Common myeloid progenitor, CD34-positive (primary cell): ENCODE results near the gene TCEA3.

Source experiments
- CTCF ChIA-PET: fragments of 350-600 bp; sonication (Branson Sonifier 250); formaldehyde crosslinking; loops from one replicate; lab custom pipeline; 2021; ENCODE audit warnings: antibody characterized with exemption; lab: Charles Lee
- POLR2A ChIA-PET: fragments of 350-600 bp; sonication (Branson Sonifier 250); formaldehyde crosslinking; loops from one replicate; lab custom pipeline; 2021; ENCODE audit warnings: antibody characterized with exemption; lab: Charles Lee
- DNase-seq, 3 donors: peaks; one replicate each; pipeline versions ENCODE4 v3.0.0 to v3.0.0-alpha.2; 2013
- H3K27ac ChIP-seq, 2 experiments: 1 replicate in 1 of 2; 2 replicates in 1 of 2; pipeline ENCODE4 v1.7.0; 2013; ENCODE audit warnings: inconsistent platforms in 2 of 2, low read length in 2 of 2, mild to moderate bottlenecking in 2 of 2, low read depth in 1 of 2, moderate library complexity in 1 of 2; ENCODE audit not compliant: severe bottlenecking in 2 of 2, insufficient read depth in 1 of 2, poor library complexity in 1 of 2
- H3K27me3 ChIP-seq, 5 experiments: replicated peaks in 2 of 5; 1 replicate in 3 of 5; 2 replicates in 2 of 5; pipeline versions ENCODE4 v1.6.1 to v1.7.0; 2013; ENCODE audit warnings: low read length in 4 of 5, mild to moderate bottlenecking in 2 of 5, moderate library complexity in 2 of 5, inconsistent platforms in 1 of 5; ENCODE audit not compliant: insufficient read depth in 5 of 5, control insufficient read depth in 4 of 5
- H3K36me3 ChIP-seq, 4 experiments: 1 replicate in 2 of 4; 2 replicates in 2 of 4; pipeline versions ENCODE4 v1.6.1 to v1.7.0; 2013; ENCODE audit warnings: low read length in 3 of 4, control low read depth in 1 of 4, mild to moderate bottlenecking in 1 of 4; ENCODE audit not compliant: control insufficient read depth in 4 of 4, insufficient read depth in 4 of 4
- H3K4me1 ChIP-seq, 4 experiments: 1 replicate in 3 of 4; 2 replicates in 1 of 4; pipeline versions ENCODE4 v1.6.1 to v1.7.1; 2013; ENCODE audit warnings: low read length in 3 of 4, mild to moderate bottlenecking in 3 of 4, control low read depth in 1 of 4, inconsistent platforms in 1 of 4, moderate library complexity in 1 of 4; ENCODE audit not compliant: control insufficient read depth in 4 of 4, insufficient read depth in 4 of 4; ENCODE audit errors: control extremely low read depth in 1 of 4
- H3K4me3 ChIP-seq, 7 experiments: 1 replicate in 4 of 7; 2 replicates in 3 of 7; pipeline versions ENCODE4 v1.5.1 to v1.7.0; 2013; ENCODE audit warnings: mild to moderate bottlenecking in 7 of 7, low read length in 6 of 7, moderate library complexity in 6 of 7, inconsistent platforms in 2 of 7, low read depth in 2 of 7, control low read depth in 1 of 7; ENCODE audit not compliant: insufficient read depth in 4 of 7, control insufficient read depth in 1 of 7; ENCODE audit errors: extremely low read depth in 1 of 7
- H3K9me3 ChIP-seq, 5 experiments: 1 replicate in 4 of 5; 2 replicates in 1 of 5; pipeline versions ENCODE4 v1.6.1 to v1.7.1; 2013; ENCODE audit warnings: low read length in 4 of 5, mild to moderate bottlenecking in 2 of 5, inconsistent platforms in 1 of 5, low read depth in 1 of 5, moderate library complexity in 1 of 5; ENCODE audit not compliant: control insufficient read depth in 4 of 5, insufficient read depth in 2 of 5; ENCODE audit errors: control extremely low read depth in 1 of 5
- WGBS: methylation state at CpG from one replicate; pipeline ENCODE4 v1.1.5; 2013; ENCODE audit not compliant: insufficient coverage; 5-methylcytosine and 5-hydroxymethylcytosine counted together

Gene TCEA3

GRCh38 chr1:23354245-23354644 is 70.3 kb downstream of the TCEA3 start:
- 39% methylated on average over 3 of the region's 3 CpGs for WGBS
- ChIA-PET CTCF (interaction anchor here (1.1 to 1.5 kb wide), 2 partner anchors 10 to 141 kb away, joined by 3 read pairs; no protein-coding TSS in a partner anchor), POLR2A (no interaction called here)
- peaks cover 0 to 6% (median 0%) of the 10 kb centered on the region in 4 experiments for H3K36me3 ChIP-seq
- peak in 2 of 3 donors; percentile 59 to 80 for DNase-seq
- no peaks in the 10 kb centered on the region for H3K4me1 ChIP-seq
- no peak overlapping the region for H3K4me3 ChIP-seq
- no peak overlapping the region for H3K27ac ChIP-seq
- peaks cover 0 to 15% (median 5%) of the 10 kb centered on the region in 5 experiments for H3K9me3 ChIP-seq
- no peaks in the 10 kb centered on the region for H3K27me3 ChIP-seq

GRCh38 chr1:23352096-23352695 is 72.4 kb downstream of the TCEA3 start:
- H3K9me3 ChIP-seq, result peaks cover 0 to 4% (median 0%) of the 10 kb centered on the region in 5 experiments
- peaks cover 0 to 3% (median 0%) of the 10 kb centered on the region in 4 experiments for H3K36me3 ChIP-seq
- H3K27me3 ChIP-seq, result no peaks in the 10 kb centered on the region
- H3K4me3 ChIP-seq, result no peak overlapping the region
- ChIA-PET CTCF (no interaction called here), POLR2A (no interaction called here)
- 100% methylated on average over 1 of the region's 1 CpG for WGBS
- no peak for DNase-seq
- H3K27ac ChIP-seq, result no peak overlapping the region
- no peaks in the 10 kb centered on the region for H3K4me1 ChIP-seq

- Histone ChIP-seq H3K27me3 (no peaks in the 10 kb centered on the region), H3K9me3 (no peaks in the 10 kb centered on the region), H3K27ac (no peak overlapping the region), H3K36me3 (no peaks in the 10 kb centered on the region), H3K4me3 (no peak overlapping the region), H3K4me1 (peaks cover 20 to 30% (median 24%) of the 10 kb centered on the region in 4 experiments)
- WGBS, result 97% methylated on average over 12 of the region's 14 CpGs
- no peak for DNase-seq
- ChIA-PET POLR2A (interaction anchor here (0.6 kb wide), 1 partner anchor 894 kb away, joined by 4 read pairs; no protein-coding TSS in a partner anchor), CTCF (interaction anchor here (1.6 to 1.7 kb wide), 3 partner anchors 11 to 22 kb away, joined by 4 to 7 read pairs (median 6); no protein-coding TSS in a partner anchor)
These were observed 78.6 kb downstream of the TCEA3 start for GRCh38 chr1:23345920-23346319.

- Histone ChIP-seq H3K36me3 (no peaks in the 10 kb centered on the region), H3K4me1 (peaks cover 22 to 38% (median 30%) of the 10 kb centered on the region in 4 experiments), H3K4me3 (peak overlapping the region; percentile 43 to 94 (median 82)), H3K27ac (peak overlapping the region; percentile 84 to 93), H3K9me3 (no peaks in the 10 kb centered on the region), H3K27me3 (no peaks in the 10 kb centered on the region)
- peak in 1 of 3 donors; percentile 14 for DNase-seq
- CTCF ChIA-PET, result interaction anchor here (0.6 to 1.7 kb wide), 7 partner anchors 9 to 57 kb away, joined by 3 to 6 read pairs (median 3); no protein-coding TSS in a partner anchor
- POLR2A ChIA-PET, result interaction anchor here (0.7 to 1.8 kb wide), 6 partner anchors 9 to 77 kb away, joined by 3 to 21 read pairs (median 4); partner anchors contain the start of gene ZNF436
- WGBS, result 23% methylated on average over 6 of the region's 8 CpGs
These were observed 79.5 kb downstream of the TCEA3 start for GRCh38 chr1:23344987-23345472.

- Histone ChIP-seq H3K27me3 (no peaks in the 10 kb centered on the region), H3K4me1 (peaks cover 22 to 44% (median 31%) of the 10 kb centered on the region in 4 experiments), H3K9me3 (no peaks in the 10 kb centered on the region), H3K27ac (peak within 1 kb of the TSS; percentile 84 to 93), H3K4me3 (peak within 1 kb of the TSS; percentile 77 to 94 (median 87)), H3K36me3 (peaks cover 0 to 6% (median 0%) of the 10 kb centered on the region in 4 experiments)
- CTCF ChIA-PET, result interaction anchor here (0.6 to 1.7 kb wide), 12 partner anchors 10 to 153 kb away, joined by 3 to 6 read pairs (median 3); partner anchors contain the start of gene ZNF436
- POLR2A ChIA-PET, result interaction anchor here (0.6 to 1.8 kb wide), 9 partner anchors 9 to 656 kb away, joined by 3 to 21 read pairs (median 4); partner anchors contain the start of gene ZNF436
- 0% methylated on average over 79 of the region's 87 CpGs for WGBS
- DNase-seq, result peak; percentile 100
These were observed 80.2 kb downstream of the TCEA3 start, which contains the start of gene HNRNPR for GRCh38 chr1:23344111-23344986. Gene HNRNPR (minus strand): TSS chr1:23344284. CDS start chr1:23341008, 3,276 bp downstream.

GRCh38 chr1:23343221-23344110 is 81.1 kb downstream of the TCEA3 start:
- H3K4me3 ChIP-seq, result peak overlapping the region; percentile 77 to 94 (median 87)
- DNase-seq, result peak in 2 of 3 donors; percentile 38 to 54
- ChIA-PET CTCF (interaction anchor here (0.9 to 1.1 kb wide), 4 partner anchors 14 to 154 kb away, joined by 3 to 4 read pairs (median 3); partner anchors contain the start of gene ZNF436), POLR2A (interaction anchor here (1.1 to 1.8 kb wide), 3 partner anchors 8 to 25 kb away, joined by 3 to 21 read pairs (median 4); partner anchors contain the start of gene ZNF436)
- no peaks in the 10 kb centered on the region for H3K9me3 ChIP-seq
- H3K4me1 ChIP-seq, result peaks cover 25 to 50% (median 33%) of the 10 kb centered on the region in 4 experiments
- H3K27me3 ChIP-seq, result no peaks in the 10 kb centered on the region
- 0% methylated on average over 36 of the region's 66 CpGs for WGBS
- peaks cover 0 to 11% (median 0%) of the 10 kb centered on the region in 4 experiments for H3K36me3 ChIP-seq
- H3K27ac ChIP-seq, result peak overlapping the region; percentile 84 to 93
